GM12878 (cell line): ENCODE measurements around the gene IFNAR1. TPM values are rescaled to one million over a fixed set of nuclear protein-coding genes. Genes with fewer than 3 reads are reported as not detected.
A peak's percentile ranks its signal among the peaks of the same experiment; 100 is the strongest.

ENCODE experiments used
- ATAC-seq: fragments of 200-7000 bp; cut with Tn5 transposase; 3 replicates; pipeline ENCODE4 v1.9.1; 2020; ENCODE audit warnings: mild to moderate bottlenecking, moderate library complexity
- BruUV-seq: library from RNA; stranded (reverse); fragments of 400-500 nt; replicated peaks from 2 replicates; lab custom pipeline; 2021; lab: Mats Ljungman, UMichigan
- CTCF ChIA-PET: fragments of 300-600 bp; sonication (Branson Sonifier 250); formaldehyde crosslinking; extraction: SDS; loops from one replicate; lab custom pipeline; 2021; ENCODE audit warnings: inconsistent platforms; lab: Yijun Ruan, JAX
- POLR2A ChIA-PET: fragments of 350-600 bp; formaldehyde crosslinking; extraction: SDS; loops from one replicate; lab custom pipeline; 2021; ENCODE audit warnings: inconsistent platforms; lab: Charles Lee
- RAD21 ChIA-PET: fragments of 300-600 bp; sonication (Branson Sonifier 250); formaldehyde crosslinking; loops from one replicate; lab custom pipeline; 2023; ENCODE audit warnings: antibody characterized with exemption; ENCODE audit not compliant: unreplicated experiment; lab: Charles Lee
- SMC1A ChIA-PET: fragments of 300-600 bp; sonication (Branson Sonifier 250); formaldehyde crosslinking; loops from one replicate; lab custom pipeline; 2023; ENCODE audit not compliant: unreplicated experiment, uncharacterized antibody; lab: Charles Lee
- DNase-seq: peaks from one replicate; pipeline ENCODE4 v3.0.0-alpha.2; 2011; ENCODE audit warnings: low read depth, low spot score
- FAIRE-seq: peaks from 3 replicates; lab custom pipeline; 2011; peaks lifted over from hg19 to GRCh38; lab: Jason Lieb, UNC
- H2AFZ ChIP-seq: 2 replicates; pipeline ENCODE4 v1.6.0; 2011; ENCODE audit warnings: low read depth, low read length, control low read depth; ENCODE audit not compliant: control insufficient read depth
- H3K27ac ChIP-seq: 2 replicates; pipeline ENCODE4 v1.5.1; 2011; ENCODE audit warnings: control low read depth; ENCODE audit not compliant: control insufficient read depth, insufficient read depth
- H3K27me3 ChIP-seq, 2 experiments: replicated peaks in 1 of 2; 2 replicates each; pipeline versions ENCODE4 v1.6.0 to v1.6.1; 2011; ENCODE audit warnings: low read length in 1 of 2; ENCODE audit not compliant: control insufficient read depth in 2 of 2, insufficient read depth in 2 of 2
- H3K36me3 ChIP-seq, 2 experiments: 2 replicates each; pipeline ENCODE4 v1.5.1; 2011; ENCODE audit warnings: low read length in 1 of 2; ENCODE audit not compliant: control insufficient read depth in 2 of 2, insufficient read depth in 2 of 2
- H3K4me1 ChIP-seq: 2 replicates; pipeline ENCODE4 v1.6.1; 2011; ENCODE audit warnings: mild to moderate bottlenecking, low read length, moderate library complexity, mixed read lengths; ENCODE audit not compliant: control insufficient read depth, insufficient read depth
- H3K4me2 ChIP-seq: 2 replicates; pipeline ENCODE4 v1.6.0; 2011; ENCODE audit warnings: control low read depth; ENCODE audit not compliant: control insufficient read depth, insufficient read depth
- H3K4me3 ChIP-seq: fragments of 200-600 bp; sonication (generic); 2 replicates; pipeline ENCODE4 v1.5.1; 2016
- H3K79me2 ChIP-seq: 2 replicates; pipeline ENCODE4 v1.6.0; 2011; ENCODE audit warnings: low read length; ENCODE audit not compliant: control insufficient read depth, insufficient read depth
- H3K9ac ChIP-seq: 2 replicates; pipeline ENCODE4 v1.8.0; 2011; ENCODE audit warnings: low read length, control low read depth, mixed read lengths; ENCODE audit not compliant: control insufficient read depth, insufficient read depth
- H3K9me3 ChIP-seq: replicated peaks from 3 replicates; pipeline ENCODE4 v1.5.1; 2011; ENCODE audit warnings: mild to moderate bottlenecking, low read length; ENCODE audit not compliant: control insufficient read depth, insufficient read depth
- H4K20me1 ChIP-seq: 2 replicates; pipeline ENCODE4 v1.6.0; 2011; ENCODE audit not compliant: control insufficient read depth, insufficient read depth
- BCL11A ChIP-seq: IDR thresholded peaks from 2 replicates; pipeline ENCODE4 v1.6.1; 2011; ENCODE audit warnings: low read depth, low read length
- CTCF ChIP-seq, 3 experiments: IDR thresholded peaks in 2 of 3; conservative IDR thresholded peaks in 1 of 3; 2 replicates each; pipeline ENCODE4 v1.5.1; 2011; ENCODE audit warnings: low read depth in 3 of 3, low read length in 3 of 3, mild to moderate bottlenecking in 3 of 3, control low read depth in 2 of 3, moderate library complexity in 2 of 3, inconsistent platforms in 1 of 3, mixed read lengths in 1 of 3; ENCODE audit not compliant: control insufficient read depth in 2 of 3, insufficient read depth in 1 of 3; ENCODE audit errors: extremely low read depth in 1 of 3
- EED ChIP-seq: sonication (generic); IDR thresholded peaks from 2 replicates; pipeline ENCODE4 v1.6.1; 2016; ENCODE audit warnings: antibody characterized with exemption, low read depth
- EGR1 ChIP-seq, 2 experiments: IDR thresholded peaks; 1 replicate in 1 of 2; 2 replicates in 1 of 2; pipeline ENCODE4 v1.6.1; 2011 to 2012; ENCODE audit warnings: low read depth in 2 of 2, low read length in 2 of 2, borderline replicate concordance in 1 of 2, mild to moderate bottlenecking in 1 of 2, moderate library complexity in 1 of 2
- ETV6 ChIP-seq, 2 experiments: fragments of 450-650 bp in 1 of 2; IDR thresholded peaks in 1 of 2; conservative IDR thresholded peaks in 1 of 2; 2 replicates each; pipeline ENCODE4 v1.6.1; 2014; ENCODE audit warnings: antibody characterized with exemption in 1 of 2, borderline replicate concordance in 1 of 2, low read depth in 1 of 2, mild to moderate bottlenecking in 1 of 2, moderate library complexity in 1 of 2
- IKZF2 ChIP-seq, 2 experiments: fragments of 450-650 bp; IDR thresholded peaks; 2 replicates each; pipeline ENCODE4 v1.6.1; 2017; ENCODE audit warnings: mild to moderate bottlenecking in 2 of 2, moderate library complexity in 2 of 2
- NBN ChIP-seq: fragments of 450-650 bp; IDR thresholded peaks from 2 replicates; pipeline ENCODE4 v1.6.1; 2016
- RAD21 ChIP-seq: IDR thresholded peaks from 2 replicates; pipeline ENCODE4 v1.6.1; 2011; ENCODE audit warnings: mild to moderate bottlenecking, low read depth, low read length, moderate library complexity; ENCODE audit not compliant: insufficient read depth
- SMC3 ChIP-seq: IDR thresholded peaks from 2 replicates; pipeline ENCODE4 v1.6.1; 2011; ENCODE audit warnings: low read length, improper control_type of control experiment, borderline replicate concordance
- SPI1 ChIP-seq: IDR thresholded peaks from 2 replicates; pipeline ENCODE4 v1.6.1; 2011; ENCODE audit warnings: low read depth, mild to moderate bottlenecking, low read length, moderate library complexity, borderline replicate concordance; ENCODE audit not compliant: insufficient read depth
- WGBS: methylation state at CpG from one replicate; pipeline ENCODE4 v1.1.6; 2016; ENCODE audit warnings: low lambda C conversion rate; ENCODE audit not compliant: insufficient replicate concordance, insufficient coverage; ENCODE audit errors: missing lambda C conversion rate; 5-methylcytosine and 5-hydroxymethylcytosine counted together
- in situ Hi-C: fragments of 300-500 bp; cut with MboI; formaldehyde crosslinking; loops from 9 replicates; pipeline ENCODE4 v1.14.3; 2018; ENCODE audit warnings: mixed read lengths
- intact Hi-C: fragments of 100-400 bp; cut with micrococcal nuclease; formaldehyde crosslinking; loops from one replicate; pipeline ENCODE4 v1.14.2; 2022; ENCODE audit not compliant: unreplicated experiment
- polyA plus RNA-seq, 11 experiments: library from polyadenylated mRNA; depleted of rRNA in 4 of 11; unstranded in 6 of 11; stranded (reverse) in 5 of 11; fragments of >200 nt; fragmentation: Nextera tagmentation in 4 of 11; fragmentation: Illumina TruSeq in 1 of 11; extraction: Ambion mirVana in 4 of 11; extraction: Trizol in 1 of 11; gene quantifications; 1 replicate in 1 of 11; 2 replicates in 10 of 11; pipeline versions ENCODE4 v1.2.1 to v1.2.3, GENCODE V29; 2011 to 2016; ENCODE audit warnings: inconsistent platforms in 2 of 11, missing spikeins in 2 of 11, low read depth in 1 of 11
- total RNA-seq, 4 experiments: library from RNA; depleted of rRNA in 3 of 4; stranded (reverse); fragments of >200 nt in 3 of 4; fragmentation: Illumina TruSeq in 1 of 4; extraction: Trizol in 1 of 4; gene quantifications; 2 replicates each; pipeline versions ENCODE4 v1.2.1 to v1.2.3, GENCODE V29; 2013 to 2021

Gene IFNAR1
- total and polyA plus RNA-seq, 10 of the 15 experiments (the other 5 are each of a cell fraction or from before 2014, with no cell fraction given) = 12.0 to 62.4 (median 24.6) TPM

GRCh38 chr21:33299181-33299752, 25.5 kb upstream of the IFNAR1 start:
- DNase-seq (peak; percentile 25), FAIRE-seq (no peak), ATAC-seq (peak; percentile 87)
- 25% methylated on average over 5 of the region's 5 CpGs for WGBS
- H3K4me1 ChIP-seq = peaks cover 35% of the 10 kb centered on the region
- H3K79me2 ChIP-seq = no peaks in the 10 kb centered on the region
- no peaks in the 10 kb centered on the region for H3K27me3 ChIP-seq
- H4K20me1 ChIP-seq = no peaks in the 10 kb centered on the region
- H3K4me2 ChIP-seq = peak overlapping the region; percentile 66
- RAD21 ChIA-PET = interaction anchor here (0.8 to 1.9 kb wide), 4 partner anchors 33 to 94 kb away, joined by 3 to 6 read pairs (median 6); partner anchors contain the start of gene IL10RB
- SMC1A ChIA-PET = interaction anchor here (1.1 to 1.6 kb wide), 4 partner anchors 9 to 65 kb away, joined by 3 to 6 read pairs (median 4); partner anchors contain the start of gene IFNAR1
- BruUV-seq = no TSS peak
- peak overlapping the region; percentile 26; the same call in 1 of the 2 replicates for H3K9ac ChIP-seq
- intact Hi-C loops (no loop called here), in situ Hi-C loops (no loop called here)
- no peak overlapping the region for H3K4me3 ChIP-seq
- CTCF ChIA-PET = interaction anchor here (1.4 to 2.0 kb wide), 4 partner anchors 25 to 146 kb away, joined by 3 to 8 read pairs (median 4); partner anchors contain the start of gene IFNAR1
- TF ChIP-seq RAD21 = 0 out of 2 replicates have a peak, but pooled peaks have one; percentile 10
- 0 out of 2 replicates have a peak, but pooled peaks have one; percentile 6 for TF ChIP-seq SMC3
- TF ChIP-seq EGR1 (IDR thresholded peaks at IDR 0.05; ENCODE audit: borderline replicate concordance in 1 of 2, low read depth in 2 of 2, low read length in 2 of 2) = peak in 1 of 2 experiments; percentile 10; a peak in 1 of 3 replicates
- TF ChIP-seq EED = peak; percentile 54
- TF ChIP-seq ETV6 (conservative IDR thresholded peaks at IDR 0.05 in 1 of 2, IDR thresholded peaks at IDR 0.05 in 1 of 2; ENCODE audit: borderline replicate concordance in 1 of 2, low read depth in 1 of 2) = peak in 1 of 2 experiments; percentile 13; a peak in 1 of 4 replicates
- TF ChIP-seq BCL11A = no peak
- TF ChIP-seq NBN = no peak
- peak in 1 of 3 experiments; percentile 47; a peak in 2 of 6 replicates for TF ChIP-seq CTCF (IDR thresholded peaks at IDR 0.05 in 2 of 3, conservative IDR thresholded peaks at IDR 0.05 in 1 of 3; ENCODE audit: control insufficient read depth in 2 of 3, extremely low read depth in 1 of 3, insufficient read depth in 1 of 3, low read depth in 3 of 3, low read length in 3 of 3)
- peak; percentile 73; the same call in 1 of the 2 replicates for TF ChIP-seq SPI1
- TF ChIP-seq IKZF2 (IDR thresholded peaks at IDR 0.05) = 0 out of 4 replicates have a peak, but pooled peaks of 1 of the 2 experiments have one; percentile 10
- POLR2A ChIA-PET = interaction anchor here (0.6 to 0.9 kb wide), 2 partner anchors 28 to 48 kb away, joined by 3 read pairs; no protein-coding TSS in a partner anchor
- peaks cover 2 to 3% of the 10 kb centered on the region in 2 experiments; a peak in 3 of 4 replicates for H3K36me3 ChIP-seq
- peak overlapping the region; percentile 62 for H3K27ac ChIP-seq
- H3K9me3 ChIP-seq = no peaks in the 10 kb centered on the region
- H2AFZ ChIP-seq = peak overlapping the region; percentile 79
